Measurements from ENCODE around the gene CHIC2.

The CHIC2 gene

GRCh38 chr4:54095110-54095825, 30.9 kb upstream of the CHIC2 start:
- H3K9me3 ChIP-seq (replicated peaks in 1 of 2; ENCODE audit: control insufficient read depth in 2 of 2, insufficient read depth in 1 of 2, low read depth in 1 of 2, low read length in 2 of 2): peaks cover 0 to 2% of the 10 kb centered on the region in 2 donors
- no peak overlapping the region for H2AFZ ChIP-seq (ENCODE audit: low read length)
- H2AK5ac ChIP-seq (ENCODE audit: low read depth, low read length): no peak overlapping the region
- no peak overlapping the region for H3K14ac ChIP-seq (ENCODE audit: low read length)
- no peak overlapping the region for H4K8ac ChIP-seq (ENCODE audit: low read depth, low read length)
- H2BK12ac ChIP-seq (ENCODE audit: low read length): no peak overlapping the region
- H4K91ac ChIP-seq (ENCODE audit: low read depth, low read length, poor library complexity): no peak overlapping the region
- no peak for DNase-seq (ENCODE audit: low spot score)
- H2BK5ac ChIP-seq (ENCODE audit: low read length): no peak overlapping the region
- no CpG with 5 or more reads among the region's 19 CpGs for WGBS, 2 donors (ENCODE audit: extremely low coverage in 2 of 2, insufficient read length in 2 of 2, insufficient replicate concordance in 1 of 2)
- H3K79me1 ChIP-seq (ENCODE audit: low read depth, low read length): no peaks in the 10 kb centered on the region
- no peak overlapping the region for H3K4ac ChIP-seq (ENCODE audit: low read length)
- H2BK15ac ChIP-seq (ENCODE audit: low read length): no peak overlapping the region
- no peak overlapping the region for H3K4me3 ChIP-seq (ENCODE audit: low read length in 2 of 2)
- no peak overlapping the region for H3K9ac ChIP-seq (ENCODE audit: low read depth, low read length, poor library complexity)
- no peak overlapping the region for H2BK120ac ChIP-seq (ENCODE audit: low read depth, low read length)
- H3K27me3 ChIP-seq (ENCODE audit: control insufficient read depth in 3 of 3, insufficient read depth in 3 of 3, low read depth in 1 of 3, low read length in 3 of 3): peaks cover 39 to 100% (median 95%) of the 10 kb centered on the region in 3 experiments
- peaks cover 24 to 26% of the 10 kb centered on the region in 2 donors for H3K4me1 ChIP-seq (ENCODE audit: control insufficient read depth in 2 of 2, insufficient read depth in 1 of 2, low read depth in 1 of 2, low read length in 2 of 2)
- no peak overlapping the region for H3K23ac ChIP-seq (ENCODE audit: low read depth, low read length, poor library complexity)
- H3K4me2 ChIP-seq (ENCODE audit: insufficient read depth, low read length, poor library complexity, severe bottlenecking): peak overlapping the region; percentile 28
- no peak overlapping the region for H3K18ac ChIP-seq (ENCODE audit: low read length)
- no peak overlapping the region for H3K27ac ChIP-seq (replicated peaks; ENCODE audit: low read length)
- no peaks in the 10 kb centered on the region for H3K36me3 ChIP-seq (replicated peaks in 1 of 2; ENCODE audit: control insufficient read depth in 2 of 2, insufficient read depth in 2 of 2, low read length in 2 of 2)

DNA sequence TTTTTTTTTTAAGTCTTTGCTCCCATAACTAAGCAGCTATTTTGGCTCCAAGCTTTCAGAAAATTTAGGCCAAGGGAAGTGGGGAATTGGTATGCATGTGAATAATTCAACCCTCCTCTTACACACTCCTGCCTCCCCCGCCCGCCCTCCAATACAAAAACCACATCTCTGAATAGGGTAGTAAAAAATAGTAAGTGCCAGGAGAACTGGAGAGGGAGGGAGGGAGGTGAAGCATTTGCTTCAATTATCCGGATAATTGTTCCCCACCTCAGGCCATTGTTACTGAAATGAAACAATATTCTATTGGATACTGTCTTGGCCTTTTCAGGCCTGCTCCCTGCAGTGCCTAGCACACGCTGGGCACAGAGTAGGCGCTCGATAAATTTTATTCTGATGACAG, 30.0 kb upstream of the CHIC2 start:
- Histone ChIP-seq H3K4me1 (ENCODE audit: control insufficient read depth in 2 of 2, insufficient read depth in 1 of 2, low read depth in 1 of 2, low read length in 2 of 2) (peaks cover 20 to 24% of the 10 kb centered on the region in 2 donors), H3K79me1 (ENCODE audit: low read depth, low read length) (no peaks in the 10 kb centered on the region), H3K4me3 (ENCODE audit: low read length in 2 of 2) (no peak overlapping the region), H2BK15ac (ENCODE audit: low read length) (no peak overlapping the region), H3K14ac (ENCODE audit: low read length) (no peak overlapping the region), H4K91ac (ENCODE audit: low read depth, low read length, poor library complexity) (no peak overlapping the region), H2BK5ac (ENCODE audit: low read length) (no peak overlapping the region), H3K23ac (ENCODE audit: low read depth, low read length, poor library complexity) (no peak overlapping the region), H3K27ac (replicated peaks; ENCODE audit: low read length) (no peak overlapping the region), H3K9me3 (replicated peaks in 1 of 2; ENCODE audit: control insufficient read depth in 2 of 2, insufficient read depth in 1 of 2, low read depth in 1 of 2, low read length in 2 of 2) (peaks cover 0 to 2% of the 10 kb centered on the region in 2 donors), H2AFZ (ENCODE audit: low read length) (no peak overlapping the region), H3K4me2 (ENCODE audit: insufficient read depth, low read length, poor library complexity, severe bottlenecking) (no peak overlapping the region), H4K8ac (ENCODE audit: low read depth, low read length) (no peak overlapping the region), H3K27me3 (ENCODE audit: control insufficient read depth in 3 of 3, insufficient read depth in 3 of 3, low read depth in 1 of 3, low read length in 3 of 3) (peaks cover 34 to 96% (median 87%) of the 10 kb centered on the region in 3 experiments), H3K18ac (ENCODE audit: low read length) (no peak overlapping the region), H2BK120ac (ENCODE audit: low read depth, low read length) (no peak overlapping the region), H3K4ac (ENCODE audit: low read length) (no peak overlapping the region), H3K9ac (ENCODE audit: low read depth, low read length, poor library complexity) (no peak overlapping the region), H2AK5ac (ENCODE audit: low read depth, low read length) (no peak overlapping the region), H2BK12ac (ENCODE audit: low read length) (no peak overlapping the region), H3K36me3 (replicated peaks in 1 of 2; ENCODE audit: control insufficient read depth in 2 of 2, insufficient read depth in 2 of 2, low read length in 2 of 2) (no peaks in the 10 kb centered on the region)
- no peak for DNase-seq (ENCODE audit: low spot score)
- no CpG with 5 or more reads among the region's 6 CpGs for WGBS, 2 donors (ENCODE audit: extremely low coverage in 2 of 2, insufficient read length in 2 of 2, insufficient replicate concordance in 1 of 2)

DNA sequence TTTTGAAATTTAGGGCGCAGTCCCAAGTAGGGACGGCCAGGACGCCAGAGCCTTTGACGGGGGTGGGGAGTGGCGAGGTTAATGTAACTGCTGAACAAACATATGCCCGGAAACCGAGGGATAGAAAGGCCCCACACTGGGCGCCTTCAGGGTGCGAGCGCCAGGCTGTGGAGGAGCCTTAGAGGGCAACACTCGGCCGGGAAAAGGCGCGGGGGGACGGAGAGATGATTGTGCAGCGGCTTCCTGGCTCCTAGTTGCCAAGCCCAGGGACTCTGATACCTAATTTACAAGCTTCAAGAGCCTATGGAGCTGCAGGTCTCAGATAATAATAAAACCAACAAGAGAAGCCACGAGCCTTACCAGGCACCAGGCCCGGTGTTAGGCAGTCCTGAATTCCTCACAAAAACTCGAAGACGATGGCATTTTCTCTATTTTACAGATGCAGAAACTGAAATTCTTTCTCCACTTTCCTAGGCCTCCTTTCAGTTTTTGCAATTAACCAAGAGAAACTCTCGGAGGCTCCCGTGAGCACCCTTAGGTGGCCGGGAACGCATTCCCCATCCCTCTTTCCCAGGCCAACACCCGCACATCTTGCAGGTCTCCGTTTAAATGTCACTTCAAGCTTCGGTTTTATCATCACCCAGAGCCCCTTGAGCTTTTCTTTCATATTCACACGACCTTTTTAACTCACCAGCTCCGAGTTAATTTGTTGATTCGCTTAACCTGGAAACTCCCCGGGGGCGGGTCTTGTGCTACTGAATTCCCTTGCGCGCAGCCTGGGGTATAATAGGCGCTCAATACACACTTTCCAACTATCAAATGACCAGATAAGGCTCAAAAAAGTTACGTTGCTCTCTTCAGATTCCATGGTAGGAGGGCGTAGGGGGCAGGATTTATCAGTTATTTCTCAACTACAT, 29.2 kb upstream of the CHIC2 start:
- peaks cover 26 to 93% (median 78%) of the 10 kb centered on the region in 3 experiments for H3K27me3 ChIP-seq (ENCODE audit: control insufficient read depth in 3 of 3, insufficient read depth in 3 of 3, low read depth in 1 of 3, low read length in 3 of 3)
- peaks cover 16 to 17% of the 10 kb centered on the region in 2 donors for H3K4me1 ChIP-seq (ENCODE audit: control insufficient read depth in 2 of 2, insufficient read depth in 1 of 2, low read depth in 1 of 2, low read length in 2 of 2)
- no peak overlapping the region for H3K4me2 ChIP-seq (ENCODE audit: insufficient read depth, low read length, poor library complexity, severe bottlenecking)
- H3K79me1 ChIP-seq (ENCODE audit: low read depth, low read length): no peaks in the 10 kb centered on the region
- H3K18ac ChIP-seq (ENCODE audit: low read length): peak overlapping the region; percentile 35
- H4K91ac ChIP-seq (ENCODE audit: low read depth, low read length, poor library complexity): no peak overlapping the region
- H3K4ac ChIP-seq (ENCODE audit: low read length): no peak overlapping the region
- no peak overlapping the region for H2BK15ac ChIP-seq (ENCODE audit: low read length)
- no peak overlapping the region for H3K27ac ChIP-seq (replicated peaks; ENCODE audit: low read length)
- H2AFZ ChIP-seq (ENCODE audit: low read length): no peak overlapping the region
- no peak overlapping the region for H4K8ac ChIP-seq (ENCODE audit: low read depth, low read length)
- peaks cover 0 to 2% of the 10 kb centered on the region in 2 donors for H3K9me3 ChIP-seq (replicated peaks in 1 of 2; ENCODE audit: control insufficient read depth in 2 of 2, insufficient read depth in 1 of 2, low read depth in 1 of 2, low read length in 2 of 2)
- no peak for DNase-seq (ENCODE audit: low spot score)
- H3K14ac ChIP-seq (ENCODE audit: low read length): no peak overlapping the region
- no peak overlapping the region for H2BK120ac ChIP-seq (ENCODE audit: low read depth, low read length)
- H2BK5ac ChIP-seq (ENCODE audit: low read length): no peak overlapping the region
- H2AK5ac ChIP-seq (ENCODE audit: low read depth, low read length): no peak overlapping the region
- no peak overlapping the region for H2BK12ac ChIP-seq (ENCODE audit: low read length)
- no peak overlapping the region for H3K4me3 ChIP-seq (ENCODE audit: low read length in 2 of 2)
- no peak overlapping the region for H3K9ac ChIP-seq (ENCODE audit: low read depth, low read length, poor library complexity)
- no CpG with 5 or more reads among the region's 37 CpGs for WGBS, 2 donors (ENCODE audit: extremely low coverage in 2 of 2, insufficient read length in 2 of 2, insufficient replicate concordance in 1 of 2)
- H3K23ac ChIP-seq (ENCODE audit: low read depth, low read length, poor library complexity): no peak overlapping the region
- H3K36me3 ChIP-seq (replicated peaks in 1 of 2; ENCODE audit: control insufficient read depth in 2 of 2, insufficient read depth in 2 of 2, low read length in 2 of 2): no peaks in the 10 kb centered on the region

Measured in neuronal stem cell (in vitro differentiated cells).